Dedifferentiated amniotic fluid mesenchymal stem cell (primary cell): ENCODE results near the gene AHI1.
"Not testable (repeated sequence)": the region's sequence is repeated elsewhere in the genome, so short reads cannot be mapped to it uniquely, and the experiment has no call there.

ENCODE experiments used
- DNase-seq: peaks from one replicate; pipeline ENCODE4 v3.0.0-alpha.2; 2016; ENCODE audit errors: extremely low spot score

The AHI1 gene

DNA sequence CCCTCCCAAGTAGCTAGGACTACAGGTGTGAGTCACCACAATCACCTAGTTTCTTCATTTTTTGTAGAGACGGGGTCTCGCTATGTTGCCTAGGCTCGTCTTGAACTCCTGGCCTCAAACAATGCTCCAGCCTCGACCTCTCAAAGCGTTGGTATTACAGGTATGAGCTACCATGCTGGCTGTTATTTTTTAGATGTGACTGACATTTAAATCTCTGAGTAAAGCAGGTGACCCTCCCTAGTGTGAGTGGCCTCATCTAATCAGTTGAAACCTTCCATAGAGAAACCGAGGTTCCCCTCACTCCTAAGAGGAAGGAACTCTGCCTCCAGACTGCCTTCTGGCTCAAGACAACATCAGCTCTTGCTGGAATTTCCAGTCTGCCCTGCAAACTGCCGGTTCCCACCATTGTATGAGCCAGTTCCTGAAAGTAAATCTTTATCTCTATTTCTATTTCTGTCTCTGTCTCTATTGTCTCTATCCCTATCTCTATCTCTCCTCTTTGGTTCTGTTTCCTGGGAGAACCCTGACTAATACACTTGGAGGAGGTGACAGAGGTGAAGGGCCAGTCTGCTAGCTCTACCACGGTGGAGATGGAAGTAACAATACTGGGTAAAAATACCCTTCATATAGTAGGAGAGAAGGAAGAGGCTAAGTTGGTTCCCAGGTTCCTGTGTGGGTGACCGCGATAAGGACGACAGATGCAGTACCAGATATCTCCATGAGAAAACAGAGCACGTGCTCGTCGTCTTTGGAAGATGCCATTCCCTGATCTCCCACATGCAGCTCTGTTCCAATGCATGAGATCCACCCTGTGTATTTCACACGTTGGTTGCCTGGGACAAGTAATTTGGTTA, 235.4 kb downstream of the AHI1 start:
- DNase-seq = no peak

- no peak for DNase-seq
Measured at GRCh38 chr6:135260612-135261011, 236.9 kb downstream of the AHI1 start.

DNA sequence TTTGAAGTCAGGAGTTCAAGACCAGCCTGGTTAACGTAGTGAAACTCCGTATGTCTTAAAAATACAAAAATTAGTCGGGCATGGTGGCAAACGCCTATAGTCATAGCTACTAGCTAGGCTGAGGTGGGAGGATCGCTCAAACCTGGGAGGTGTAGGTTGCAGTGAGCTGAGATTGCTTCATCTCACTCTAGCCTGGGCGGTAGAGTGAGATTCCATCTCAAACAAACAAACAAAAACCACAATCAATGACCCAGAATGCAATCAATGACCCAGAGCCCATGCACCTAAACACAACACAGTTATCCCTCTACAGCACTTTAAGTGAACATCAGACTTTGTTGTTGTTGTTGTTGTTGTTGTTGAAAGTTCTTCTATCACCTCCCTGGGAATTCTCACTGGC, 238.6 kb downstream of the AHI1 start:
- DNase-seq = no peak

DNA sequence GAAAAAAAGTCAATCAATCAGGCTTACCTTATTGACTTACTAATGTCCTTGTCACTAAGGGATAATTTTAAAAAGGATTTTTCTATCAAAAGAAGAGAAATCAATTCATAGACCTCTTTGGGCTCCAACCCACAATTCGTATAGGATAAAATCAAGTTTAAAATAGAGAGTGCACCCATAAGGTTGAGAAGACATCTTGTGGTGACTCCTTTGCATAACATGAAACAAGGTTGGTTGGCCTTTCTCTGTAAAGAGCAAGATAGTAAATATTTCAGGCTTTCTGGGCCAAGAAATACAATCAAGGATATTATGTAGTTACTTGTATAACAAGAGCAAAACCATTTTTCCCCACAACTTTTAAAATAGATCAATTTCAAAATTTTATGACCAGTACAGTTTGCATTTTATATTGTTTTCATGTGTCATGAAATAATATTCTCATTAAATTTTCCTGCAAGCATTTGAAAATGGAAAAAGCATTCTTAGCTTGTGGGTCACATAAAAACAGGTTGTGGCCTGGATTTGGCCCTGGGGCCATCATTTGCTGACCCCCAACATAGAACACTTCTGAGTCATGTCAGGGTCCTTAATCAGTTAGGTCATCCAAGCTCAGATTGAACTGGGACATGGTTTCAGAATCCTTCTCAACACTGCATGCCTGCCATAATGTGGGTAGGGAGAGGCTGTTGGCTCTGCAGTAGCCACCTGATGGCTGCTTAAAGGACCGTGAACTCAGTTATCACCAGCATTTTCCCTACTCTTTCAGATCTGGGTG, 239.7 kb downstream of the AHI1 start:
- no peak for DNase-seq

DNA sequence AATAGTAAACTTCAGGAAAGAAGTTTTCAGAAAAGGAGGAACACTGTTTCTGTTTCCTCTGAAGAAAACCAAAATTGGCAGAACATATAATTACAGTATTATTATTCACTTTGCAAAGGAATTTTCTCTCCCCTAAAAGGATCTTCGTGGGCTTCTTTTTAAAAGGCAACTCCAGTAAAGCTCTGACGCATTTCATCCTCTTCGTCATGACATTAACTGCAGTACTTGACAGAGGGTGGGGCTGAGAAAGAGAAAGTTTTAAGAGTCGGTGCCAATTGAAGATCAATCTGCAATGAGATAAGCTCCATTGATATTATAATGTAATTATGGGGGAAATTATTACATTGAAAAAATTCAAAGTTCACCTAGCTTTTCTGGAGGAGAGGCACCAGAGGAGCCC, 240.7 kb downstream of the AHI1 start:
- DNase-seq = no peak

GRCh38 chr6:135254471-135254870, 243.1 kb downstream of the AHI1 start:
- DNase-seq = no peak

- DNase-seq = no peak
Measured at GRCh38 chr6:135251498-135252441, 245.8 kb downstream of the AHI1 start.

GRCh38 chr6:135250751-135251497, 246.6 kb downstream of the AHI1 start:
- no peak for DNase-seq

- DNase-seq = no peak
Measured at GRCh38 chr6:135250234-135250633, 247.3 kb downstream of the AHI1 start.

- DNase-seq = not testable (repeated sequence)
Measured at GRCh38 chr6:135246412-135247012, 251.0 kb downstream of the AHI1 start.

GRCh38 chr6:135244805-135245204, 252.7 kb downstream of the AHI1 start:
- DNase-seq = no peak

GRCh38 chr6:135243871-135244796, 253.4 kb downstream of the AHI1 start:
- no peak for DNase-seq

GRCh38 chr6:135240711-135241110, 256.8 kb downstream of the AHI1 start:
- no peak for DNase-seq

GRCh38 chr6:135236732-135237131, 260.8 kb downstream of the AHI1 start:
- no peak for DNase-seq

- DNase-seq = no peak
Measured at GRCh38 chr6:135236319-135236718, 261.2 kb downstream of the AHI1 start.

GRCh38 chr6:135235716-135236115, 261.8 kb downstream of the AHI1 start:
- DNase-seq = no peak

DNA sequence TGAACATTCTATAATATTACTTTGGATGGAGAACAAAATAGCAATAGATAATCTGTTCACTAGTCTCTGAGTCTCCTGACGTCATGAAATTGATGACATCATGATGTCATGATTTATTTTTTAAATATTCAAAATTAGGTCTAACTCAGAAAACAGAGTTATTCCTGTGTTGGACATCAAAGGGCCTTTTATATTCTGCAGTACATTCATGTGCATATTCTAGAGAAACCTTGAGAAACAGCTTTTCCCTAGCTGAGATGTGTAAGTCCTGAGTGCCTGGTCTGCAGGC, 263.1 kb downstream of the AHI1 start:
- DNase-seq = no peak

DNA sequence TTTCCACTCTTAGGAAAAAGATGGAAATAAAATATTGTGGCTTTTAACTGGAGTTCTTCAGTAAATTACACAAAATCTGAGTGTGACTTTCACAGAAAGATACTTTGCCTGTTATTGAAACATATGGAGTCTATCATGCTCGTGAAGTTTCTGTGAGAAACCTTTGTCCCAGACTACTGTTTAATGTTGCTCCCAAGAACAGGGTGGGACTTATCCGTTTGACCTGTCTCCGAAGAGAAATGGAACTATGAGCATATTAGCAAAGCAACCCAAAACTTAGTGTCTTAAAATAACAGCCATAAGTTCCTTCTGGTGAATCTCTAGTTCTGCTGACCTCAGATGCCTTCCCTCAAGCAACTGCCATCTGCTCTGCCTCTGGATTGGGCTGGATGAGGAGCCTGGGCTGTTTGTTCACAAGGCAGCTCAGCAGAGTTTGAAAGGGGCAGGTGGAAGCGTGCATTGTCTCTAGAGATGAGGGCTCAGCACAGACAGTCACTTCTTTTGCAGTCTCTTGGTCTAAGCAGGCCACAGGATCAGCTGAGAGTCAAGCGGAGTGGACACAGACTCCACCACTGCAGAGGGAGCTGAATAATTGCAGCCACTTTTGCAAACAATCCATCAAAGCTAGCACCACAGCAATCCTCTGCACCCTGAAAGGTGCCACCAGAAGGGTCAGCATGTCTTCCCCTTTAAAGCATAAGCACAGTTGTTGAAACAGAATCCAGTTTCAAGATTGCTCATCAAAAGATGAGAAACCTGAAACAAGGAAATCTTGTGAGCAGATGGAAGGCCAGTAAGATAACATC, 263.7 kb downstream of the AHI1 start:
- no peak for DNase-seq
